ENCODE results near the gene TNIP1.
A peak's percentile ranks its signal among the peaks of the same experiment; 100 is the strongest.

The TNIP1 gene

GRCh38 chr5:151106043-151106442, 25.2 kb upstream of the TNIP1 start:
- DNase-seq (ENCODE audit: low read depth in 1 of 2, low spot score in 1 of 2), result no peak

DNA sequence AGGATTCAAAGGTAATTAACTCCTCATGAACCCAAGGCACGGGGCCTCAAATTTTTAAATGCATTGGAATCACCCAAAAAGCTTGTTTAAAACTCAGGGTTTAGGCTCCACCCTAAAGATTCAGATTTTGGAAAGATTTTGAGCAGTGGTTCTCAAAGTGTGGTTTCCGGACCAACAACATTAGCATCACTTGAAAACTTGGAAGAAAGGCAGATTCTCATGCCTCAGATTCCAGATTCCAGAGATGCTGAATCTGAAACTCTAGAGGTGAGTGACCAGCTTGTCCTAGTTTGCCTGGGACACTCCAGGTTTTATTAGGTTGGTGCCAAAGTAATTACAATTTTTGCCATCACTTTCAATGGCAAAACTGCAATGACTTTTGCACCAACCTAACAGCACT, 24.7 kb upstream of the TNIP1 start:
- no peak for DNase-seq (ENCODE audit: low read depth in 1 of 2, low spot score in 1 of 2)

- DNase-seq (ENCODE audit: low read depth in 1 of 2, low spot score in 1 of 2), result no peak
These were observed 24.0 kb upstream of the TNIP1 start for GRCh38 chr5:151104795-151105194.

DNA sequence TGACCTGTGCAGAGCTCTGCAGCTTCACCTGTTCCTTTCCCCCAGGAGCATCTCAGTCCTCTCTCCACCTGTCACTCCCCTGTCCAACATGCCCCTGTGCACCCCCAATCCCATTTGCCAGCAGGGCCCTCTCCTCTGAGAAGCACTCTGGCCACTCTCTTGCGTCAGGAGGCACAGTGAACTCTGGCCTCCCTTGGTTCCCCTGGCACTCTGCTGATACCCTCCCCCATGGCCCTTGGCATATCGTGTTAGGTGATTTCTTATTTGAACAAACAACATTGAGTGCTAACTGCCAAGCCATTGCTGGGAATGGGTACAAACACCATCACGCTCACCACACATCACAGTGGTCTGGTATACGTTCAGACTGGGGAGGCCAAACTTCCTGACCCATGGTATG, 20.9 kb upstream of the TNIP1 start:
- no peak for DNase-seq (ENCODE audit: low read depth in 1 of 2, low spot score in 1 of 2)

GRCh38 chr5:151101151-151101550, 20.3 kb upstream of the TNIP1 start:
- no peak for DNase-seq (ENCODE audit: low read depth in 1 of 2, low spot score in 1 of 2)

DNA sequence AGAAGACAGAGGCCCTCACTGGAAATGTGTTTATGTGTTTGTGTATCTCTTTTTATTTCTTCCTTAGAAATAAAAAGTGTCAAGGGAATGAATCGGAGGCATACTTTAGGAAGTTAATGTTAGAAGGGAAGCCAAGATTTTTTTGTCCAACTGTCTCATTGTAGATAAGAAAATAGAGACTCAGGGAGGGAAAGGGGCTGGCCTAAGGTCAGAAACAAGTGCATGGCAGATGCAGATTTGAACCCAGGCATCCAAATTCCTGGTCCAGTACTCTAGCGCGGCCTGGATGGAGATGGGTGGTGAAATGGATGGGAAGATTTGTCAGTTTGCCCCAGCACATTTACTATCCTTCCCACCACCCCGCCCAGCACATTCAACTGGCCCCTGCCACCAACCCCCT, 19.8 kb upstream of the TNIP1 start:
- DNase-seq (ENCODE audit: low read depth in 1 of 2, low spot score in 1 of 2), result no peak

- no peak for DNase-seq (ENCODE audit: low read depth in 1 of 2, low spot score in 1 of 2)
These were observed 17.9 kb upstream of the TNIP1 start for GRCh38 chr5:151098768-151099121.

GRCh38 chr5:151097820-151098767, 17.3 kb upstream of the TNIP1 start:
- DNase-seq (ENCODE audit: low read depth in 1 of 2, low spot score in 1 of 2), result no peak

GRCh38 chr5:151097061-151097460, 16.2 kb upstream of the TNIP1 start:
- DNase-seq (ENCODE audit: low read depth in 1 of 2, low spot score in 1 of 2), result no peak

DNA sequence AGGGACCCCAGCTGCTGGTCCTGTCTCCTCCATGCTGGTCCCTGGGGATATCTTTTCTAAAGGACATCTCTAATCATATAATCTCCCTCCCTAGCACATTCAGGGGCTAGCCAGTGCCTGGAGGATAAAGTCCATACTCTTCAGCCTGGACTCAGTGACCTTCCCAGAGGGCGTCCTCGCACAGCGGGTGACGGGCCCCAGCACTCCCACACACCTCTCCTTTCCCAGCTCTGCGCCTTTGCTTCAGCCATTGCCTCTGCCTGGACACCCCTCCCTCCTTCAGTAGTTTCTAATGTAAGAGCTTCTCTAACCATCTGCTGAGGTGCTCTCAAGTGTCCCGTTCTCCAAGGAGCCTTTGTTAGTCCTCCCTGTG, 15.2 kb upstream of the TNIP1 start:
- DNase-seq (ENCODE audit: low read depth in 1 of 2, low spot score in 1 of 2), result no peak

GRCh38 chr5:151095341-151096000, 14.6 kb upstream of the TNIP1 start:
- DNase-seq (ENCODE audit: low read depth in 1 of 2, low spot score in 1 of 2), result no peak

DNA sequence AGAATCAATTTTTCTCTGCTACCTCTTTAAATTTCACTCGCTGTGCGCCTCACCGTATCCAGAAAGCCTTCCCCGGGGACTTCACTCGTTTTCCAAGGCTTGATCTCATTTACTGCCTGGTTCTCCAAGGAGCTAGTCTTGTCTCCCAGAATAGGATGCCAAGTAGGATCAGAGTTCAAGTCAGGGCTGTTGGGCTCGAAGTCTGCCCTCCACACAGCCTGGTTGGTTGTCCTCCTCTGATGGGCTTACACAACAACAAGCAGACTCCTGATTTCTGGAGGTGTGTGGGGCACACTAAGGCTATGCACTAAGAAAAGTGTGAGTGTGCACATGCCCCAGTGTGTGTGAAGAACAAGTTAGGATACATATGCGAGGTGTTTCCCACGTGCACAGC, 14.0 kb upstream of the TNIP1 start:
- no peak for DNase-seq (ENCODE audit: low read depth in 1 of 2, low spot score in 1 of 2)

- peak in 1 of 2 donors; percentile 29 for DNase-seq (ENCODE audit: low read depth in 1 of 2, low spot score in 1 of 2)
These were observed 13.4 kb upstream of the TNIP1 start for GRCh38 chr5:151094030-151094851.

DNA sequence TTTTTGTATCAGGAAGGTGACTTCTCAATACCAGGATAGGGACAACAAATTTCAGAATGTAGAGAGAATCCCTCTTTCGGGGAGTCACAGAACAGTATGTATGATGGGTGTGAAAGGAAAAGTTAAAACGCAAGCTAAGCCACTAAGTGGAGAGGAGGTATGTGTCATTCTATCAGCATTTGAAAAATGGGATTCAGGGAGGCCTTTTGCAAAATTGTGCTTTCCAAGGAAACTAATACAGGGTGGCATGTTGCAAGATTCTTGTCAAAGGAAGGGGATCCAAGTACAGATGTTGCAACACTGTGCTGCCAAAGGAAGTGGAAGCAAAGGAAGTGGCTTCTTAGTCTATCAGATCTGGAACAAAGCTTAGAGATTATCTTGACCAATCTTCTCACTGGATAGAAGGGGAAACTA, 12.6 kb upstream of the TNIP1 start:
- no peak for DNase-seq (ENCODE audit: low read depth in 1 of 2, low spot score in 1 of 2)

- DNase-seq (ENCODE audit: low read depth in 1 of 2, low spot score in 1 of 2), result no peak
These were observed 11.9 kb upstream of the TNIP1 start for GRCh38 chr5:151092762-151093161.

GRCh38 chr5:151089726-151090125, 8.9 kb upstream of the TNIP1 start:
- no peak for DNase-seq (ENCODE audit: low read depth in 1 of 2, low spot score in 1 of 2)

GRCh38 chr5:151088986-151089385, 8.2 kb upstream of the TNIP1 start:
- no peak for DNase-seq (ENCODE audit: low read depth in 1 of 2, low spot score in 1 of 2)

- no peak for DNase-seq (ENCODE audit: low read depth in 1 of 2, low spot score in 1 of 2)
These were observed 6.7 kb upstream of the TNIP1 start for GRCh38 chr5:151087486-151087885.

GRCh38 chr5:151086905-151087360, 6.1 kb upstream of the TNIP1 start:
- DNase-seq (ENCODE audit: low read depth in 1 of 2, low spot score in 1 of 2), result peak; percentile 37 to 52

DNA sequence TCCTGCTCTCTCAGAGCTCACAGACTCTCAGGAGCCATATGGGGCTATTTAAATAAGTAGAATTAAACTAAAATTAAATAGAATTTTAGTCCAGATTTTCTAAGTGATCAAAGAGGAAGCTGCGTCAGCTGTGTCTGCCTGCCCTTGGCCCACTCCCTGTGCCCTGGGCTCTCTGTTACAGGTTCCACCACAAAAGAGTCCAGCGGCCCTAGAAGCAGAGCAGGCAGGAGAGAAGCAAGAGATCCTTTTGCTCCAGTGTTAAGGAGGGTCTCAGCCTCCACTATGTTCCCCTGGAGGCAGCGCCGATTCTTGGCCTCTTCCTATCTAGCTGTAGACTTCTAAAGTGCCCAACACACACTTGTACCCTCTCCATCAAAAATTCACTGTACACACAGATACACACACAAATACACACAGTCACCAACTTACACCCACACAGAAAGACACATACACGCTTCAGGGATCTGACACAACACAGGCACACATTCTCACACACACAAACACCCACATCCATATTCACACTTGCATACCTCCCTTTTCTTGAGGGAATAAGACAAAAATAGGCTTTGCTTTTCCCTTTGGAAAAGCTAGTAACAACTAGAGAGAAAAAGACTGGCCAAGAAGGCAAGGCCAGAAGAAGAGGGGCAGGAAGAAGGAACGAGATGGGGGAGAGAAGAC, 5.5 kb upstream of the TNIP1 start:
- no peak for DNase-seq (ENCODE audit: low read depth in 1 of 2, low spot score in 1 of 2)

GRCh38 chr5:151085517-151086041, 4.7 kb upstream of the TNIP1 start:
- DNase-seq (ENCODE audit: low read depth in 1 of 2, low spot score in 1 of 2), result peak in 1 of 2 donors; percentile 21
